HepG2 (cell line): ENCODE results near the gene NR2F1-AS1. TPM values are rescaled to one million over a fixed set of nuclear protein-coding genes. Genes with fewer than 3 reads are reported as not detected.

ENCODE experiments used
- ATAC-seq: fragments of 200-7000 bp; cut with Tn5 transposase; 3 replicates; pipeline ENCODE4 v1.9.1; 2020; ENCODE audit warnings: mild to moderate bottlenecking, moderate library complexity
- BruUV-seq: library from RNA; stranded (reverse); fragments of 400-500 nt; replicated peaks from 2 replicates; lab custom pipeline; 2021; lab: Mats Ljungman, UMichigan
- CTCF ChIA-PET: fragments of 300-600 bp; formaldehyde crosslinking; extraction: SDS; loops from one replicate; lab custom pipeline; 2021; ENCODE audit warnings: low total read pairs, inconsistent platforms, low intra/inter-chr PET ratio; lab: Yijun Ruan, JAX
- POLR2A ChIA-PET: fragments of 350-600 bp; sonication (Branson Sonifier 250); formaldehyde crosslinking; loops from one replicate; lab custom pipeline; 2020; ENCODE audit warnings: antibody characterized with exemption, inconsistent platforms; lab: Yijun Ruan, JAX
- DNase-seq: peaks from one replicate; pipeline ENCODE4 v3.0.0-alpha.2; 2015; ENCODE audit warnings: low spot score
- FAIRE-seq: peaks from 3 replicates; lab custom pipeline; 2011; peaks lifted over from hg19 to GRCh38; lab: Jason Lieb, UNC
- H2AFZ ChIP-seq: one replicate; pipeline ENCODE4 v1.6.1; 2011; ENCODE audit warnings: low read length, inconsistent platforms
- H3K27ac ChIP-seq: fragments of 300-600 bp; 3 replicates; pipeline ENCODE4 v1.8.0; 2011; ENCODE audit warnings: mixed run types, mild to moderate bottlenecking, mixed read lengths, low read length, inconsistent platforms; ENCODE audit not compliant: insufficient read depth; ENCODE audit errors: extremely low read length
- H3K27me3 ChIP-seq, 2 experiments: fragments of 200-600 bp in 1 of 2; 2 replicates in 1 of 2; 3 replicates in 1 of 2; pipeline versions ENCODE4 v1.6.0 to v1.8.0; 2011; ENCODE audit warnings: low read length in 2 of 2, mild to moderate bottlenecking in 2 of 2, moderate library complexity in 2 of 2, inconsistent platforms in 1 of 2; ENCODE audit not compliant: insufficient read depth in 2 of 2, control insufficient read depth in 1 of 2
- H3K36me3 ChIP-seq, 2 experiments: fragments of 200-600 bp in 1 of 2; replicated peaks in 1 of 2; 2 replicates in 1 of 2; 3 replicates in 1 of 2; pipeline versions ENCODE4 v1.5.1 to v1.8.0; 2011; ENCODE audit warnings: low read length in 2 of 2, inconsistent platforms in 1 of 2; ENCODE audit not compliant: insufficient read depth in 2 of 2, control insufficient read depth in 1 of 2
- H3K4me1 ChIP-seq: 2 replicates; pipeline ENCODE4 v1.5.1; 2012; ENCODE audit warnings: low read length, inconsistent platforms; ENCODE audit not compliant: insufficient read depth
- H3K4me2 ChIP-seq: 2 replicates; pipeline ENCODE4 v1.6.0; 2011; ENCODE audit warnings: low read depth, low read length, inconsistent platforms
- H3K4me3 ChIP-seq, 3 experiments: fragments of 200-600 bp in 1 of 3; sonication (generic), shearing (Covaris generic) in 1 of 3; replicated peaks in 1 of 3; 2 replicates each; pipeline ENCODE4 v1.5.1; 2011 to 2016; ENCODE audit warnings: low read length in 3 of 3, inconsistent platforms in 2 of 3, low read depth in 2 of 3, mild to moderate bottlenecking in 2 of 3, control low read depth in 1 of 3, mixed read lengths in 1 of 3; ENCODE audit not compliant: insufficient read depth in 1 of 3
- H3K79me2 ChIP-seq: one replicate; pipeline ENCODE4 v1.6.1; 2011; ENCODE audit warnings: low read length, inconsistent platforms; ENCODE audit not compliant: insufficient read depth
- H3K9ac ChIP-seq: 2 replicates; pipeline ENCODE4 v1.6.0; 2011; ENCODE audit warnings: mild to moderate bottlenecking, low read depth, low read length, inconsistent platforms; ENCODE audit not compliant: insufficient read depth
- H3K9me3 ChIP-seq: 2 replicates; pipeline ENCODE4 v1.5.1; 2012; ENCODE audit warnings: mild to moderate bottlenecking, low read length
- H4K20me1 ChIP-seq: 2 replicates; pipeline ENCODE4 v1.6.0; 2011; ENCODE audit warnings: inconsistent platforms, mild to moderate bottlenecking, low read length, moderate library complexity; ENCODE audit not compliant: insufficient read depth
- BRCA1 ChIP-seq: sonication (generic); formaldehyde crosslinking; IDR thresholded peaks from 2 replicates; pipeline ENCODE4 v1.4.0; 2020; ENCODE audit warnings: missing genetic modification reagents
- CHD2 ChIP-seq: IDR thresholded peaks from 2 replicates; pipeline ENCODE4 v1.6.1; 2011; ENCODE audit warnings: low read depth, low read length, improper control_type of control experiment
- NFKBIZ ChIP-seq: IDR thresholded peaks from 2 replicates; pipeline ENCODE4 v1.6.1; 2018; ENCODE audit warnings: missing genetic modification reagents, missing compliant biosample characterization
- ONECUT2 ChIP-seq: sonication (generic); formaldehyde crosslinking; IDR thresholded peaks from 2 replicates; pipeline ENCODE4 v1.4.0; 2020; ENCODE audit warnings: missing genetic modification reagents
- ZNF879 ChIP-seq: sonication (generic); formaldehyde crosslinking; IDR thresholded peaks from 2 replicates; pipeline ENCODE4 v1.8.1; 2023; ENCODE audit warnings: missing genetic modification reagents
- WGBS: methylation state at CpG from one replicate; pipeline ENCODE4 v1.1.6; 2017; ENCODE audit warnings: low lambda C conversion rate; 5-methylcytosine and 5-hydroxymethylcytosine counted together
- in situ Hi-C: cut with HindIII; loops from 2 replicates; pipeline ENCODE4 v1.10.0; 2017; ENCODE audit warnings: low pct_unique_long_range_greater_than_20kb; ENCODE audit not compliant: extremely low pct_ligation_motif_present
- intact Hi-C: fragments of 100-400 bp; cut with micrococcal nuclease; formaldehyde crosslinking; loops from one replicate; pipeline ENCODE4 v1.10.0; 2022; ENCODE audit not compliant: unreplicated experiment
- polyA plus RNA-seq, 8 experiments: library from polyadenylated mRNA; depleted of rRNA in 3 of 8; stranded (reverse) in 7 of 8; unstranded in 1 of 8; fragments of >200 nt; fragmentation: Illumina TruSeq in 4 of 8; extraction: Trizol in 4 of 8; gene quantifications; 2 replicates each; pipeline versions ENCODE4 v1.2.1 to v1.2.3, GENCODE V29; 2011 to 2016; ENCODE audit warnings: low read depth in 4 of 8, missing spikeins in 1 of 8, mixed read lengths in 1 of 8; ENCODE audit not compliant: insufficient read depth in 1 of 8
- total RNA-seq, 5 experiments: library from RNA; depleted of rRNA; stranded (reverse); fragments of >200 nt; fragmentation: Illumina TruSeq; extraction: Trizol; gene quantifications; 2 replicates each; pipeline ENCODE4 v1.2.3, GENCODE V29; 2016; ENCODE audit warnings: low read depth in 1 of 5
- TF ChIP-seq, protein P1 (sequence below): sonication (generic); formaldehyde crosslinking; IDR thresholded peaks from 2 replicates; pipeline ENCODE4 v1.4.0; 2020; ENCODE audit warnings: missing genetic modification reagents
- TF ChIP-seq, protein P2 (sequence below): sonication (generic); formaldehyde crosslinking; IDR thresholded peaks from 2 replicates; pipeline ENCODE4 v1.8.0; 2022; ENCODE audit warnings: missing genetic modification reagents, mild to moderate bottlenecking, inconsistent platforms, borderline replicate concordance
- TF ChIP-seq, protein P3 (sequence below): sonication (generic); formaldehyde crosslinking; IDR thresholded peaks from 2 replicates; pipeline ENCODE4 v1.8.1; 2023; ENCODE audit warnings: mild to moderate bottlenecking, inconsistent platforms, moderate library complexity, missing genetic modification reagents, borderline replicate concordance
- TF ChIP-seq, protein P4 (sequence below): sonication (generic); formaldehyde crosslinking; IDR thresholded peaks from 2 replicates; pipeline ENCODE4 v1.8.0; 2022; ENCODE audit warnings: mild to moderate bottlenecking, missing genetic modification reagents; ENCODE audit not compliant: insufficient replicate concordance
- TF ChIP-seq, protein P5 (sequence below): sonication (generic); formaldehyde crosslinking; IDR thresholded peaks from 2 replicates; pipeline ENCODE4 v1.4.0; 2020; ENCODE audit warnings: missing genetic modification reagents
- TF ChIP-seq, protein P6 (sequence below): IDR thresholded peaks from 2 replicates; pipeline ENCODE4 v1.6.1; 2016; ENCODE audit warnings: mild to moderate bottlenecking
- TF ChIP-seq, protein P7 (sequence below): sonication (generic); formaldehyde crosslinking; IDR thresholded peaks from 2 replicates; pipeline ENCODE4 v1.4.0; 2020; ENCODE audit warnings: low read depth, mild to moderate bottlenecking, missing genetic modification reagents

NR2F1-AS1 gene
- total and polyA plus RNA-seq, 2 of the 13 experiments (the other 11 are each of a cell fraction or from before 2014, with no cell fraction given) = 2.8 TPM

DNA sequence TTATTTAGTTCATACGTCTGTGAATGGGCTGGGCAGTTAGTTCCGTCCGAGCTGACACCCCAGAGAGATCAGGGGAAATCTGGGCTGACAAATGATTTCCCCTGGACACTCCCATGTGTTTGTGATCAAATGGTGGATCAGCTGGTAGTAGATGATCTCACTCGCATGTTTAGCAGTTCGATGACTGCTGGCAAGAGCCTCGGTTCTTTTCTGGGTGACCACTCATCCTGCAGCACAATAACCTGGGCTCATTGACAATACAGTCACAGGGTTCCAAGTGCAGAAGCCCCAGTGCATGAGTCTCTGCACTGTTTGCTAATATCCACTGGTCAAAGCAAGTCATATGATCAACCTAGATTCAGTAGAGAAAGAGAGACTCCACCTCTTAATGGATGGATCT is 155.9 kb downstream of the NR2F1-AS1 start (continued):
- TF ChIP-seq, protein P1, sequence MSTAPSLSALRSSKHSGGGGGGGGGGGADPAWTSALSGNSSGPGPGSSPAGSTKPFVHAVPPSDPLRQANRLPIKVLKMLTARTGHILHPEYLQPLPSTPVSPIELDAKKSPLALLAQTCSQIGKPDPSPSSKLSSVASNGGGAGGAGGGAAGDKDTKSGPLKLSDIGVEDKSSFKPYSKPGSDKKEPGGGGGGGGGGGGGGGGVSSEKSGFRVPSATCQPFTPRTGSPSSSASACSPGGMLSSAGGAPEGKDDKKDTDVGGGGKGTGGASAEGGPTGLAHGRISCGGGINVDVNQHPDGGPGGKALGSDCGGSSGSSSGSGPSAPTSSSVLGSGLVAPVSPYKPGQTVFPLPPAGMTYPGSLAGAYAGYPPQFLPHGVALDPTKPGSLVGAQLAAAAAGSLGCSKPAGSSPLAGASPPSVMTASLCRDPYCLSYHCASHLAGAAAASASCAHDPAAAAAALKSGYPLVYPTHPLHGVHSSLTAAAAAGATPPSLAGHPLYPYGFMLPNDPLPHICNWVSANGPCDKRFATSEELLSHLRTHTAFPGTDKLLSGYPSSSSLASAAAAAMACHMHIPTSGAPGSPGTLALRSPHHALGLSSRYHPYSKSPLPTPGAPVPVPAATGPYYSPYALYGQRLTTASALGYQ (CRISPR knock-in tag) = no peak
- TF ChIP-seq, protein P2, sequence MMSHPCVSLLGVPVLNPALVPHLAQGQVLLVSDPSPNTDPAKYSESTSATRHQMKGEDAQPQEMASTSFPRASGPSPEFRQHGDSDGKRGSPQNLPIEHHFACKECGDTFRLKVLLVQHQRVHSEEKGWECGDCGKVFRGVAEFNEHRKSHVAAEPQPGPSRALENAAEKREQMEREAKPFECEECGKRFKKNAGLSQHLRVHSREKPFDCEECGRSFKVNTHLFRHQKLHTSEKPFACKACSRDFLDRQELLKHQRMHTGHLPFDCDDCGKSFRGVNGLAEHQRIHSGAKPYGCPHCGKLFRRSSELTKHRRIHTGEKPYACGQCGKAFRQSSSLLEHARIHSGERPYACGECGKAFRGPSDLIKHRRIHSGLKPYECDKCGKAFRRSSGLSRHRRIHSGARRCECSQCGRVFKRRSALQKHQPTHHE (CRISPR knock-in tag) = no peak
- TF ChIP-seq ZNF879 (no peak), ONECUT2 (CRISPR knock-in tag) (no peak), BRCA1 (CRISPR knock-in tag) (no peak), CHD2 (no peak), NFKBIZ (CRISPR knock-in tag) (no peak)
- TF ChIP-seq, protein P3, sequence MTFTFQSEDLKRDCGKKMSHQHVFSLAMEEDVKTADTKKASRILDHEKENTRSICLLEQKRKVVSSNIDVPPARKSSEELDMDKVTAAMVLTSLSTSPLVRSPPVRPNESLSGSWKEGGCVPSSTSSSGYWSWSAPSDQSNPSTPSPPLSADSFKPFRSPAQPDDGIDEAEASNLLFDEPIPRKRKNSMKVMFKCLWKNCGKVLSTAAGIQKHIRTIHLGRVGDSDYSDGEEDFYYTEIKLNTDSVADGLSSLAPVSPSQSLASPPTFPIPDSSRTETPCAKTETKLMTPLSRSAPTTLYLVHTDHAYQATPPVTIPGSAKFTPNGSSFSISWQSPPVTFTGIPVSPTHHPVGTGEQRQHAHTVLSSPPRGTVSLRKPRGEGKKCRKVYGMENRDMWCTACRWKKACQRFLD (CRISPR knock-in tag) = no peak
- TF ChIP-seq, all 625 proteins: peak for 0

DNA sequence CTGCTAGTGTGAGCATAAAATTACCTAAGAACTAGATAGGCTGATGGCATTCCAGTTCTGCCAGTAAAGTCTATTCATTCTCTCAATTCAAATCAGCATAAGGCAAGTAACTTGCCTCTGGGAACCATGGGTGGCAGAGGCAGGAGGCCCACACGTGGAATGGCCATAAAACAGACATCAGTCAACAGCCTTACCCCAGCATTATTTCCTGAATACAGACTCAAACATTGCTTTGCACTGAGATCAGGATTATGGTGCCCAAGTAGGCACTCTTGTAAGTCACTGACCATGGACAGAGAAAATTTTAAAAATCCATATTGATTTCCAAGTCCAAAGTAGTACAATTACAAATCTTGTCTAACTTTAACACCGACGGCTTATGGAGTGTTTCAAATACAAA is 157.7 kb downstream of the NR2F1-AS1 start:
- FAIRE-seq (no peak), ATAC-seq (no peak), DNase-seq (no peak)
- Histone ChIP-seq H3K79me2 (no peaks in the 10 kb centered on the region), H3K9ac (no peak overlapping the region), H3K9me3 (no peaks in the 10 kb centered on the region), H3K27ac (no peak overlapping the region), H3K4me3 (no peak overlapping the region), H3K36me3 (no peaks in the 10 kb centered on the region), H3K4me2 (no peak overlapping the region), H4K20me1 (no peaks in the 10 kb centered on the region), H3K4me1 (peaks cover 8% of the 10 kb centered on the region), H3K27me3 (no peaks in the 10 kb centered on the region), H2AFZ (no peak overlapping the region)
- no TSS peak for BruUV-seq
- ChIA-PET POLR2A (no interaction called here), CTCF (no interaction called here)
- WGBS = 29% methylated on average over 3 of the region's 3 CpGs
- in situ Hi-C loops (no loop called here), intact Hi-C loops (no loop called here)
- TF ChIP-seq, protein P4, sequence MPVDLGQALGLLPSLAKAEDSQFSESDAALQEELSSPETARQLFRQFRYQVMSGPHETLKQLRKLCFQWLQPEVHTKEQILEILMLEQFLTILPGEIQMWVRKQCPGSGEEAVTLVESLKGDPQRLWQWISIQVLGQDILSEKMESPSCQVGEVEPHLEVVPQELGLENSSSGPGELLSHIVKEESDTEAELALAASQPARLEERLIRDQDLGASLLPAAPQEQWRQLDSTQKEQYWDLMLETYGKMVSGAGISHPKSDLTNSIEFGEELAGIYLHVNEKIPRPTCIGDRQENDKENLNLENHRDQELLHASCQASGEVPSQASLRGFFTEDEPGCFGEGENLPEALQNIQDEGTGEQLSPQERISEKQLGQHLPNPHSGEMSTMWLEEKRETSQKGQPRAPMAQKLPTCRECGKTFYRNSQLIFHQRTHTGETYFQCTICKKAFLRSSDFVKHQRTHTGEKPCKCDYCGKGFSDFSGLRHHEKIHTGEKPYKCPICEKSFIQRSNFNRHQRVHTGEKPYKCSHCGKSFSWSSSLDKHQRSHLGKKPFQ (CRISPR knock-in tag) = no peak
- TF ChIP-seq, protein P5, sequence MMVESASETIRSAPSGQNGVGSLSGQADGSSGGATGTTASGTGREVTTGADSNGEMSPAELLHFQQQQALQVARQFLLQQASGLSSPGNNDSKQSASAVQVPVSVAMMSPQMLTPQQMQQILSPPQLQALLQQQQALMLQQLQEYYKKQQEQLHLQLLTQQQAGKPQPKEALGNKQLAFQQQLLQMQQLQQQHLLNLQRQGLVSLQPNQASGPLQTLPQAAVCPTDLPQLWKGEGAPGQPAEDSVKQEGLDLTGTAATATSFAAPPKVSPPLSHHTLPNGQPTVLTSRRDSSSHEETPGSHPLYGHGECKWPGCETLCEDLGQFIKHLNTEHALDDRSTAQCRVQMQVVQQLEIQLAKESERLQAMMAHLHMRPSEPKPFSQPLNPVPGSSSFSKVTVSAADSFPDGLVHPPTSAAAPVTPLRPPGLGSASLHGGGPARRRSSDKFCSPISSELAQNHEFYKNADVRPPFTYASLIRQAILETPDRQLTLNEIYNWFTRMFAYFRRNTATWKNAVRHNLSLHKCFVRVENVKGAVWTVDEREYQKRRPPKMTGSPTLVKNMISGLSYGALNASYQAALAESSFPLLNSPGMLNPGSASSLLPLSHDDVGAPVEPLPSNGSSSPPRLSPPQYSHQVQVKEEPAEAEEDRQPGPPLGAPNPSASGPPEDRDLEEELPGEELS (CRISPR knock-in tag) = no peak
- TF ChIP-seq, protein P6, sequence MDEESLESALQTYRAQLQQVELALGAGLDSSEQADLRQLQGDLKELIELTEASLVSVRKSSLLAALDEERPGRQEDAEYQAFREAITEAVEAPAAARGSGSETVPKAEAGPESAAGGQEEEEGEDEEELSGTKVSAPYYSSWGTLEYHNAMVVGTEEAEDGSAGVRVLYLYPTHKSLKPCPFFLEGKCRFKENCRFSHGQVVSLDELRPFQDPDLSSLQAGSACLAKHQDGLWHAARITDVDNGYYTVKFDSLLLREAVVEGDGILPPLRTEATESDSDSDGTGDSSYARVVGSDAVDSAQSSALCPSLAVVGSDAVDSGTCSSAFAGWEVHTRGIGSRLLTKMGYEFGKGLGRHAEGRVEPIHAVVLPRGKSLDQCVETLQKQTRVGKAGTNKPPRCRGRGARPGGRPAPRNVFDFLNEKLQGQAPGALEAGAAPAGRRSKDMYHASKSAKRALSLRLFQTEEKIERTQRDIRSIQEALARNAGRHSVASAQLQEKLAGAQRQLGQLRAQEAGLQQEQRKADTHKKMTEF (CRISPR knock-in tag) = no peak
- TF ChIP-seq, protein P7, sequence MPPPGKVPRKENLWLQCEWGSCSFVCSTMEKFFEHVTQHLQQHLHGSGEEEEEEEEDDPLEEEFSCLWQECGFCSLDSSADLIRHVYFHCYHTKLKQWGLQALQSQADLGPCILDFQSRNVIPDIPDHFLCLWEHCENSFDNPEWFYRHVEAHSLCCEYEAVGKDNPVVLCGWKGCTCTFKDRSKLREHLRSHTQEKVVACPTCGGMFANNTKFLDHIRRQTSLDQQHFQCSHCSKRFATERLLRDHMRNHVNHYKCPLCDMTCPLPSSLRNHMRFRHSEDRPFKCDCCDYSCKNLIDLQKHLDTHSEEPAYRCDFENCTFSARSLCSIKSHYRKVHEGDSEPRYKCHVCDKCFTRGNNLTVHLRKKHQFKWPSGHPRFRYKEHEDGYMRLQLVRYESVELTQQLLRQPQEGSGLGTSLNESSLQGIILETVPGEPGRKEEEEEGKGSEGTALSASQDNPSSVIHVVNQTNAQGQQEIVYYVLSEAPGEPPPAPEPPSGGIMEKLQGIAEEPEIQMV (CRISPR knock-in tag) = no peak
